GM23338 (cell line): Measurements from ENCODE around the gene CCNA2. TPM values are rescaled to one million over a fixed set of nuclear protein-coding genes. Genes with fewer than 3 reads are reported as not detected.

ENCODE experiments used
- ATAC-seq: fragments of 200-7000 bp; cut with Tn5 transposase; 3 replicates; pipeline ENCODE4 v1.9.1; 2020
- DNase-seq: peaks from one replicate; pipeline ENCODE4 v3.0.0-alpha.2; 2015; ENCODE audit warnings: low spot score
- H2AFZ ChIP-seq: fragments of 200-600 bp; sonication (generic); 2 replicates; pipeline ENCODE4 v1.8.0; 2016; ENCODE audit warnings: antibody characterized with exemption, mild to moderate bottlenecking, moderate library complexity
- H3F3A ChIP-seq: fragments of 200-600 bp; sonication (generic); replicated peaks from 2 replicates; pipeline ENCODE4 v1.8.0; 2017; ENCODE audit warnings: antibody characterized with exemption, mixed run types, low read depth
- H3K27ac ChIP-seq: fragments of 200-600 bp; sonication (generic); 2 replicates; pipeline ENCODE4 v1.6.1; 2016; ENCODE audit warnings: low read depth
- H3K27me3 ChIP-seq: fragments of 200-600 bp; sonication (generic); 2 replicates; pipeline ENCODE4 v1.8.0; 2016; ENCODE audit warnings: mild to moderate bottlenecking, mixed run types, moderate library complexity; ENCODE audit not compliant: insufficient read depth
- H3K36me3 ChIP-seq: fragments of 200-600 bp; sonication (generic); 2 replicates; pipeline ENCODE4 v1.8.0; 2016; ENCODE audit warnings: mild to moderate bottlenecking; ENCODE audit not compliant: insufficient read depth
- H3K4me1 ChIP-seq: fragments of 200-600 bp; sonication (generic); 2 replicates; pipeline ENCODE4 v1.8.0; 2016; ENCODE audit warnings: mild to moderate bottlenecking, moderate library complexity; ENCODE audit not compliant: insufficient read depth
- H3K4me2 ChIP-seq: fragments of 200-600 bp; sonication (generic); 2 replicates; pipeline ENCODE4 v1.7.1; 2017; ENCODE audit warnings: mixed run types
- H3K4me3 ChIP-seq: fragments of 200-600 bp; sonication (generic); 2 replicates; pipeline ENCODE4 v1.6.1; 2016; ENCODE audit warnings: mixed run types
- H3K79me2 ChIP-seq: fragments of 200-600 bp; sonication (generic); replicated peaks from 2 replicates; pipeline ENCODE4 v1.8.0; 2017; ENCODE audit warnings: mild to moderate bottlenecking; ENCODE audit not compliant: insufficient read depth
- H3K9me2 ChIP-seq: fragments of 200-600 bp; sonication (generic); 2 replicates; pipeline ENCODE4 v1.8.0; 2017; ENCODE audit not compliant: insufficient read depth
- H4K20me1 ChIP-seq: fragments of 200-600 bp; sonication (generic); replicated peaks from 2 replicates; pipeline ENCODE4 v1.8.0; 2017; ENCODE audit warnings: mild to moderate bottlenecking; ENCODE audit not compliant: insufficient read depth
- H3K27ac Mint-ChIP-seq: 2 replicates; pipeline ENCODE4 v1.8.0; 2020; ENCODE audit warnings: inconsistent platforms, mild to moderate bottlenecking, moderate library complexity, mixed read lengths
- H3K27me3 Mint-ChIP-seq: 3 replicates; pipeline ENCODE4 v1.8.0; 2022; ENCODE audit warnings: low read depth, mild to moderate bottlenecking, moderate library complexity, mixed read lengths, inconsistent platforms; ENCODE audit not compliant: insufficient read depth, poor library complexity
- H3K36me3 Mint-ChIP-seq: 3 replicates; pipeline ENCODE4 v1.8.0; 2021; ENCODE audit warnings: low read depth, mild to moderate bottlenecking, inconsistent platforms, moderate library complexity, mixed read lengths
- H3K4me1 Mint-ChIP-seq: 3 replicates; pipeline ENCODE4 v1.8.0; 2020; ENCODE audit warnings: mild to moderate bottlenecking, inconsistent platforms, mixed read lengths
- H3K4me3 Mint-ChIP-seq: 3 replicates; pipeline ENCODE4 v1.8.0; 2021; ENCODE audit warnings: moderate library complexity, mild to moderate bottlenecking, inconsistent platforms, mixed read lengths
- H3K9me3 Mint-ChIP-seq: 3 replicates; pipeline ENCODE4 v1.8.0; 2020; ENCODE audit warnings: moderate library complexity, mild to moderate bottlenecking, inconsistent platforms, mixed read lengths
- CREB1 ChIP-seq: fragments of 250-450 bp; sonication (Bioruptor Pico); IDR thresholded peaks from 2 replicates; pipeline ENCODE4 v1.5.0; 2020; ENCODE audit warnings: low read depth, mild to moderate bottlenecking, moderate library complexity
- CTCF ChIP-seq, 2 experiments: fragments of 200-600 bp in 1 of 2; sonication (generic) in 1 of 2; conservative IDR thresholded peaks; 2 replicates each; pipeline versions ENCODE4 v1.5.1 to v1.6.1; 2016 to 2017; ENCODE audit warnings: antibody characterized with exemption in 2 of 2, low read depth in 2 of 2, mild to moderate bottlenecking in 2 of 2, moderate library complexity in 1 of 2
- ETS1 ChIP-seq: IDR thresholded peaks from 2 replicates; pipeline ENCODE4 v1.6.1; 2016; ENCODE audit warnings: antibody characterized with exemption
- EZH2 ChIP-seq: fragments of 200-600 bp; sonication (generic); IDR thresholded peaks from one replicate; pipeline ENCODE4 v1.8.0; 2017; ENCODE audit warnings: antibody characterized with exemption, mild to moderate bottlenecking, low read depth; ENCODE audit not compliant: unreplicated experiment
- EZH2phosphoT487 ChIP-seq: fragments of 200-600 bp; sonication (generic); IDR thresholded peaks from one replicate; pipeline ENCODE4 v1.8.1; 2018; ENCODE audit warnings: antibody characterized with exemption; ENCODE audit not compliant: unreplicated experiment
- JUNB ChIP-seq: IDR thresholded peaks from one replicate; pipeline ENCODE4 v1.6.1; 2016; ENCODE audit warnings: antibody characterized with exemption; ENCODE audit not compliant: unreplicated experiment
- NANOG ChIP-seq: IDR thresholded peaks from 2 replicates; pipeline ENCODE4 v1.6.1; 2016; ENCODE audit warnings: antibody characterized with exemption, borderline replicate concordance
- POLR2AphosphoS5 ChIP-seq: IDR thresholded peaks from 2 replicates; pipeline ENCODE4 v1.6.1; 2016; ENCODE audit warnings: antibody characterized with exemption, low read depth
- REST ChIP-seq: IDR thresholded peaks from one replicate; pipeline ENCODE4 v1.6.1; 2018; ENCODE audit warnings: antibody characterized with exemption; ENCODE audit not compliant: unreplicated experiment
- STAT1 ChIP-seq: IDR thresholded peaks from one replicate; pipeline ENCODE4 v1.6.1; 2016; ENCODE audit warnings: antibody characterized with exemption; ENCODE audit not compliant: unreplicated experiment
- ZNF114 ChIP-seq: fragments of 250-450 bp; sonication (Bioruptor Pico); IDR thresholded peaks from 2 replicates; pipeline ENCODE4 v1.5.0; 2020; ENCODE audit warnings: mild to moderate bottlenecking, moderate library complexity
- ZNF331 ChIP-seq: fragments of 250-450 bp; sonication (Bioruptor Pico); IDR thresholded peaks from 2 replicates; pipeline ENCODE4 v1.5.0; 2020; ENCODE audit warnings: low read depth, mild to moderate bottlenecking, moderate library complexity
- polyA plus RNA-seq: library from polyadenylated mRNA; unstranded; fragments of >200 nt; fragmentation: Nextera tagmentation; extraction: Ambion mirVana; gene quantifications from 2 replicates; pipeline ENCODE4 v1.2.1, GENCODE V29; 2016
- total RNA-seq: library from RNA; depleted of rRNA; stranded (reverse); fragments of >200 nt; shearing (Covaris generic); gene quantifications from 2 replicates; pipeline ENCODE4 v1.2.3, GENCODE V29; 2014

Gene CCNA2
- total and polyA plus RNA-seq, 2 experiments from 2014 or later: 60.5 to 160 TPM

- ATAC-seq: no peak
- H3K4me2 ChIP-seq: no peak overlapping the region
Measured at GRCh38 chr4:121842862-121843261, 19.2 kb upstream of the CCNA2 start.

More at GRCh38 chr4:121842862-121843261, 19.2 kb upstream of the CCNA2 start:
- Histone ChIP-seq H4K20me1 (no peaks in the 10 kb centered on the region), H3K4me1 (no peaks in the 10 kb centered on the region), H3F3A (no peaks in the 10 kb centered on the region), H3K79me2 (no peaks in the 10 kb centered on the region), H3K9me2 (no peaks in the 10 kb centered on the region), H2AFZ (no peak overlapping the region), H3K4me3 (no peak overlapping the region), H3K27ac (no peak overlapping the region), H3K27me3 (no peaks in the 10 kb centered on the region), H3K36me3 (no peaks in the 10 kb centered on the region; the same call in 1 of the 2 replicates)
- no peak overlapping the region for H3K4me3 Mint-ChIP-seq
- TF ChIP-seq STAT1 (no peak), POLR2AphosphoS5 (no peak), CTCF (conservative IDR thresholded peaks at IDR 0.05; ENCODE audit: low read depth in 2 of 2) (no peak), NANOG (no peak), EZH2 (no peak), EZH2phosphoT487 (no peak), CREB1 (no peak), REST (no peak), ZNF331 (CRISPR knock-in tag) (no peak), ETS1 (no peak), JUNB (no peak), ZNF114 (CRISPR knock-in tag) (no peak)
- H3K27me3 Mint-ChIP-seq: no peaks in the 10 kb centered on the region
- H3K36me3 Mint-ChIP-seq: peaks cover 9% of the 10 kb centered on the region; the same call in 2 of the 3 replicates
- no peaks in the 10 kb centered on the region; the same call in 2 of the 3 replicates for H3K9me3 Mint-ChIP-seq
- no peaks in the 10 kb centered on the region for H3K4me1 Mint-ChIP-seq
- no peak for DNase-seq
- no peak overlapping the region for H3K27ac Mint-ChIP-seq
